HG02870 (cell line): ENCODE data around the gene GTF2F1.
A peak's percentile ranks its signal among the peaks of the same experiment; 100 is the strongest.
"Not testable (repeated sequence)": the region's sequence is repeated elsewhere in the genome, so short reads cannot be mapped to it uniquely, and the experiment has no call there.

Source experiments
- ATAC-seq: cut with Tn5 transposase; IDR thresholded peaks from one replicate; pipeline ENCODE4 v1.9.1; 2021; ENCODE audit warnings: mild to moderate bottlenecking, moderate library complexity; ENCODE audit not compliant: unreplicated experiment

The GTF2F1 gene

DNA sequence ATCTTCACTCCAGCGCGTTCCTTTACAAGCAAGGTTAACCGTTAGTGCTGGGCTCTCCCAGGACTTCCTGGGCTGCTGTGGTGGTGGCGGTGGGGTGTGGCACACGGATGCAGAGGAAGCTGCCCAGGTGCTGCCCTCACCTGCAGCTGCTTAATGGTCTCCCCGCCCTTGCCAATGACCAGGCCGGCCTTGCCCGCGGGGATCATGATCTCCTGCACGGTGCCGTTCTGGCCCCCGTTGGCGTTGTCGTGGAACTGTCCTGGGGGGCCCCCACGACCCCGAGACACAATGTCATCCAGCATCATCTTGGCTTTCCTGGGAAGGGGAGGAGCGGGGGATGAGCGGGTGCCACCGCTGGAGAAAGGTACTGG is 25.6 kb upstream of the GTF2F1 start:
- no peak for ATAC-seq

DNA sequence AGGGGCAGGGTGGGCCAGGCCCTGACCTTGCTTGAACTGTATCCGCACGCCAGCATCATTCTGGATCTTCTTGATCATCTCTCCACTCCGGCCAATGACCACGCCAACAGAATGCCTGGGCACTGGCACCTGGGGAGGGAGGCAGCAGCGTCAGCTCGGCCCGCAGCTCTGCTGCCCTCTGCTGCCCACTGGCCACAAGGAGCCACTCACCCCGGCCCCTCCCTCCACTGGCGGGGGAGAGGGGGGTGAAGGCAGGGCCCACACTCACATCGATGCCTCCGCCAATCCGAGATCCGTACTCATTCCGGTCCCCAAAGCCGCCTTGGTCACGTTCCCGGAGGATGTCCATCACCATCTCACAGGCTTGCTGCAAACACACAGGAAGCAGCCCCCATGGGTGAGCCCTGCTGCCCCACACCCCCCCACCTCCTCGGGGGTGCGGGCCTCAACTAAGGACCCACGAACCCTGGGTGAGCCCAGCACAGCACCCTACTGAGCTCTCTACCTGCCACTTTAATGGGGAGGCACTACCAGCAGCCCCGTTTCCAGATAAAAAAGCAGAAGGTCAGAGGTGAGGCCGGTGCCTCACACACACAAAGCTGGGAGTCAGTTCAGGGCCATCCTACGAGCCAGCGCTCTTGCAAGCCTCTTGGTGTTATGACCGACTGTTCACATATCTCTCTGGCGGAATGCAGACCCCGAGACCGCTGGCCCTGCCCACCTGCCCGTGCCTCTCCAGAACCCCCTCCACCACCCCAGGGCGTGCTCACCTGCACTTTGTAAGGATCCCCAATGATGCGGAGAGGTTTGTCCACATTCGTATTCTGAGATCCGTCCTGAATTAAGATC is 25.0 kb upstream of the GTF2F1 start:
- ATAC-seq = no peak

DNA sequence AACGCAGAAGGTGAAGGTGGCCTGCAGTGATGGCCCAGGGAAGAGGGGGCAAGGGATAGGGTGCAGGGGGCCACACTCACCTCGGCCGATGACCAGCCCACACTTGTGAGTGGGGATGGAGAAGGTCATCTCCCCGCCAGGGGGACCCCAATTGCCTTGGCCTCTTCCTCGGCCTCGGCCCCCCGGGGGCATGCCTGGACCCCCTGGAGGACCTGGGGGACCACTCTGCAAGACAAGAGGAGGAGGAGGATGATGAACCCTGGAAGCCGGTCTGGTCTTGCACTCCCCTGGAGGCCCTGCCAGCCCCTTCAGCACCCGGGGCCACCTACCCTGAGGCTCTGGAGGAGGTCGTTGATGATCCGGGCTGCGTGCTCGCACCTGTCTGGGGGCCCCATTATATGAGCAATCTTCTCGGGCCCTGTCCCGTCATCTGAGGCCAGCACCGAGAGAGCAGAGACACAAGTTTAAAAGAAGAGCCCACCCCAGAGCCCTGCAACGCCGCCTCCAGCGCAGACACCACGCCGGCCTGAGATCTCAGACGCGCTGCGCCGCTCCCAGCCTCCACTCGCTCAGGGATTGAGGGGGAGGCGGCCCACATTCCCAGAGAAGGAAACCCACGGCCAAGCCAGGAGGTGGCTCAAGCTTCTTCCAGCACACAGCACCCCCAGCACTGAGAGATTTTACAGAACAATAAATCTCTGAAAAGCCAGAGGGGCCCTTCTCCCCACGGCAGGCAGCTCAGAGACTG is 23.9 kb upstream of the GTF2F1 start:
- no peak for ATAC-seq

DNA sequence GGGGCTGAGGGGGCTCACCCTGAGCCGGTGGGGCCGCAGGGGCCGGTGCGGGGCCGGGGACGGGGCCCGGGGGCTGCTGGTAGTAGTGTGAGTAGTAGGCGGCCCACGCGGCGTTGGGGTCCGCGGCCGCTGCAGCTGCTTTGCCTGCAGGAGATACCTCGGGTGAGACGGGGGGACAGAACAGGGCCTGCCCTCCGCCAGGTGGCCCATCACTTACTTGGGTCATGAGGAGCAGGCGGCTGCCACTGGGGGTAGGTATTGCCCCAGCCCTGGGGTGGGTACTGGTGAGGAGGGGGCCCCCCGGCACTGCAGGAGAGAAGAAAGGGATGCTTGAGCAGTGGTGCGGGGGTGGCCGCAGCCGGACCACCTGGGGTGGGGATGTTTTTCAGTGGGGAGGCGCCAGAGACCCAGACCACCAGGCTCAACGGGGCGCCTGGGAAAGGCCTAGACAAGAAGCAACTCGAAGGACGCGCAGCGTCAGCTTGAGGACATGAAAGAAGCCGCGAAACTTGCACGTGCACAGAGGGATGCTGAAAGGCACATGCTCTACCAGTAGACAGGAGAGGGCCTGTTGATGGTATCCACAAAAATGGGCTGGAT is 22.7 kb upstream of the GTF2F1 start:
- ATAC-seq = no peak

DNA sequence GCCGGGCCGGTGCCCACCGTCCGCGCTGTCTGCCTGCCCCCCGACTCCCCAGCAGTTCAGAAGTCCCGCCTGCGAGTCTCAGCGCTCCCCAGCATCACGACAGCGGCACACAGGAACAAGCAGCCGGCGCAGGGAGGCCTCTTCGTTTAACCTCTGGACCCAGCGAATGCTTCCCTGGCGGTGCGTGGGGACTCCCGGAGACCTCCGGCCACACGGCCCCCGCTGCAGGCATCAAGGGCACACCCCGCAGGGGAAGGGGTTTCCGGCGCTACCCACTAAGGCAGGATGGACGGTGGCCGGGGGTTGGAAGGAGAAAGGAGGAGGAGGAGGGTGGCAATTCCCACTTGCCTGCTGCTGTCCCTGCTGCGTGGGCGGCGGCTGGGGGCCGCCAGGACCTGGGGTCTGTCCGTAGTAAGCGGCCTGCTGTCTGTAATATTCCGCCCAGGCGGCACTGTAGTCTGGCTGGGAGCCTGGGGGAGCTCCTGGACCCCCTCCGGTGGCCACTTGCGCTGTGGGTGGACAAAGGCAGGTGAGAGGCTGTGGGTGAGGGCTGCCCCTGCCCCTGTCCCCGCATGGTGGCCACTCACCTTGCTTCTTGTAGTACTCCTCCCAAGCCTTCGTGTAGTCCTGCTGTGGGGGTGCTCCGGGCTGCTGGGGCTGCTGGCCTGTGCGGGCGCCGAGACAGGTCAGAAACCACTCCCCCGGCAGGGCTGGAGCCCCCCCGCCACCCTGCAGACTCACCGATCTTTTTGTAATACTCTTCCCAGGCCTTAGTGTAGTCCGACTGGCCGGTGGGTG is 22.0 kb upstream of the GTF2F1 start:
- no peak for ATAC-seq

DNA sequence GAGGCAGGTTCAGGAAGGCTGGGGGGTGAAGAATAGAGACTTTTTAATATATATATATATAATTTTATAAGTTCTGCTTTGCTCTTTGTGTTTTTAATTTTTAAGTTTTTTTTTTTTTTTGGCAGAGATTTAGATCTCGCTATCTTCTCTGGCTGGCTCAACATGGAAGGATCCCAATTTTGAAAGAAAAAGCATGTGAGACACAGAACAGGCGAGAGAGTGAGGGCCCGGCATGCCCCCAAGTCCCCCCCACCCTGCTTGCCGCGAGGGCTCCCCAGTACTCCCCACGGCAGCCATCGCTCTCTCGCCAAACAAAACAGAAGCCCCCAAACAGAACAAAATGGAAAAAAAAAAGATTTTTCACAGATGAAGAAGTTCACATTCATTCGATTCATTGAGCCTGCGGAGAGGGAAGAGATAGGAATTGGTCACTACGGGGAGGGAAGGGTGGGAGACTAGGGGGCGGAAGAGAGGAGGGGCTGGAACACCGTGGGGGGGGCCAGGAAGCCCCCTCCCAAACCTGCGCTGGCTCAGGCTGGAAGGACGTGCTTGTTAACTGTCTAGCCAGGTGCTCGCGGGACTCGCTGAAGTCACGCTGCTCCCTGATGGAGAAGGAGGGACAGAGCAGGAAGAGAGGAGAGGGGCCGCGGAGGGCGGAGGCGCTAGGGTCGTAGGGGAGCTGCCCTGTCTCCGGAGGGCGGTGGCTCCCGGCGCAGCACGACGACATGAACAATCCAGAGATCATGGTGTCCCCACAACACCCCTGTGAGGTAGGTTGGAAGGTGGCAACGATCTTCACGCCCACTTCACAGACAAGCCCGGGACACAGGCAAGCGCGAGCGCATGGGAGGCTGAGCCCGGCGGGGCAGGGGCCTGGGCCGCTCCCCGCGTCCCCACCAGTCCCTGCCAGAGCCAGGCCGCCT is 21.0 kb upstream of the GTF2F1 start:
- no peak for ATAC-seq

DNA sequence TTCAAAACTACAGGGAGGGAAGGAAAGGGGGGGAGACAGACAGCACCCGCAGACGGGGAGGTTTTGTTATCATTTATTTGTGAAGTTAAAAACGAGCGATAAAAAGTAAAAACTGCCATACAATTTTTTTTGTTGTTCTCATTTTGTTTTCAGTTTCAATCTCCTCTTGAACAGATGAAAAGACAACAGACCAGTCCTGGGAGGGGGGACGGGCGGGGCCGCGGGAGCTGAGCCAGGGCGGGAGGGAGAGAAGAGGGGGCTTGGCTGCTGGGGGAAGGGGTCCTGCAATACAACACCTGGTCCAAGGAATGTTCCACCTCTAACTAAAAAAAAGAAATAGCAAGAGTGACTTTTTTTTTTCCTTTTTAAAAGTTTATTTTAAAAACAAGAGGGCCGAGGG is 20.3 kb upstream of the GTF2F1 start:
- no peak for ATAC-seq

DNA sequence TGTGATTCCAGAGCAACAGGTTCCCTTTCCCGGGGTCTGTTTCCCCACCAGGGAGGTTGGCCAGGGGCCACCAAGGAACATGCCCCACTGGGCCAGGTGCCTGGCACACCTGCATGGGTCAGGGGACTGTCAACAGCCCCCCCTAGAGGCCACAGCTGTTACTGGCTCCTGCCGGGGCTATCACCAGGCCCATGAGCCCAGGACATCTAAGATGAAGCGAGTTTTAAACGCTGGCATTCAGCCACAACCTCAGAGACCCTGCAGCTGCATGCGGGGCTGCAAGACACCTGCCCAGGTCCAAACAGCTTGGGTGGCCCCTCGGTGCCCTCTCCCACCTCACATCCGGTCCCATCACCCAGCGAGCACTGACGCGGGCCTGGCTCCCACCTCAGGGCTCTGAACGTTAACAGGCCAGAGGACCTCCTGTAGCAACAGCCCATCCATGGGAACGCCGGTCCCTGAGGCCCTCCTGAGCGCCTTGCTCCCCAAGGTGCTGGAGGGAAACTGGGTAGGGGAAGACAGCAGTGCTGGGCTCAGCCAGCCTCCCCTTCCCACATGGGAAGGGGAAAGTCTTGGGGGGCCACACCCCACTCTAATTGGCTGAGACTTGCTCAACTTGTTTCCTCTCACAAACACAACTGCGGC is 19.6 kb upstream of the GTF2F1 start:
- no peak for ATAC-seq

DNA sequence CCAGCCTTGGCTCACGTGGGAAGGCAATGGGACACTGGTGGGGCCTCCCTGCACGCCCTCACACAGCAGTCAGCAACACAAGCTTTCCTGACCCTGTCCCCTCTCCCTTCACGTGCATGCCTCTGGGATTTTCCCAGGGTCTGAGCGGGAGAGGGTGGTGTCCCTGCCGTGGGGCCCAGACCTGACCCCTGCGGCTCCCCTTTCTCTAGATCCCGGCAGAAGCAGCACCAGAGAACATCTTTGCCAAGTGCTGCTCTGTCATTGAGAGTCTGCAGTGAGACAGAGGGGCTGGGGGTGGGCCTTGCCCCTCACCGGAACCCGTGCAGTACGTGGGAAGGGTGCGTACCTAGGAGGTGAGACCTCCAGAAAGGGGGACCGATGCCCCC is 19.1 kb upstream of the GTF2F1 start:
- no peak for ATAC-seq

DNA sequence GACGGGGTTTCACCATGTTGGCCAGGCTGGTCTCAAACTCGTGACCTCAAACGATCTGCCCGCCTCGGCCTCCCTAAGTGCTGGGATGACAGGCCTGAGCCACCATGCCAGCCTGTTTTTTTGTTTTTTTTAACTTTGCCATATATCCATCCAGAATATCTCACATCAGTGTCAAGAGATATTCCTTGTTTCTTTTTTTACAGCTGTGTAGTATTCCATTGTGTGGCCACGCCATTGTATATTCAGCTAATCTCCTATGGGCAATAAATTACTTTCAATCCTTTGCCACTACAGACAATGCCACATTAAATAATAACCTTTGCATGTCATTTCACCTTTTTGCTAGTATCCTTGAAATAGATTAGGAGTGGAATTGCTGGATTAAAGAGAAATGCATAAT is 16.4 kb upstream of the GTF2F1 start:
- ATAC-seq = no peak

DNA sequence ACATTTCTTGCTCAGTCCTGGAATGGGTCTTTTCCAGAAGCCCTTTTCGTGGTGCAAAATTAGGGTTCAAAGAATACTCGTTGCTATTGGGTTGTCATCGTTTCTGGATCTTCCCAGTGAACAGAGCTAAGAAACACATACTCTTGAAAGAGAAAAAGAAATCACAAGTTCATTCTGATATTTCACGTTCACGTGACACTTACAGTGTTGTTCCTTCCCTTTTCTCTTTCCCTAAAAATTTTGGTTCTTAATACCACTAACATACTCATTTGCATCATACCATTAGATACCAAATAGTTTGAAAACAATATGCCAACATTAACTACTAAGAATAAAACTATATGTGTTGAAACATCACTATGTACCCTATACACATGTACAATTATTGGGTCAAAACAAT is 13.4 kb upstream of the GTF2F1 start:
- ATAC-seq = no peak

DNA sequence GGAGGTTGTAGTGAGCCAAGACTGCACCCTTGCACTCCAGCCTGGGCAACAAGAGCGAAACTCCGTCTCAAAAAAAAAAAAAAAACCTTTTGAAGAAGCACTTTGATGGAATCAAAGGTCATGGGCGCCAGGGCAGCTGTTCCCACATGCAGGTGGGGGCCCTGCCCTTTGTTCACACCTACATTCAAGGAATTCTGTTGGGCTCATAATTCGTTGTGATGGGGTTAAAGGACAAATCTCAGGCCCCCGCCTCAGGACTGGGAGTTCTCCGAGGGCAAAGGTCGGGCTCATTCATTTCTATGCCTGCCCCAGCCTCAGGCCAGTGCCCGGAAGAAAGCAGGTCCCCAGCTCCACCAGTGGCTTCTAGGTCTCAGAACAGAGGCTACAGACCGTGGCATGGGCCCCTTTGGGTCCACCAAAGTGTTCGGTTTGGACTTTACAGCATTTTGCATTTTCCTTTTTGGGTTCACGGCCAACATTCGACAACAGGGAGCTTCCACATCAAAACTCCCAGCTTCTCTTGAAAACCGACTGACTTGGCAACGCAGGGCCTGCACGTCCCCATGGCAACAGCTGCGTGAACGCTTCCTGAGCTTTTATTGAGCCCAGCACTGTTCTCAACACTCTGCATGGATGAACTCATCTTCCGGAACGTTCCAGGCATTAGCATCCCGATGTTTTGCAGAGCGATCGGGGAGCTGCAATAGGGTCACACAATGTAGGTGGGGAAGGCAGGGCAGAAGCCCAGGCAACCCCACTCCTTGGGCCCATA is 10.1 kb upstream of the GTF2F1 start:
- no peak for ATAC-seq

DNA sequence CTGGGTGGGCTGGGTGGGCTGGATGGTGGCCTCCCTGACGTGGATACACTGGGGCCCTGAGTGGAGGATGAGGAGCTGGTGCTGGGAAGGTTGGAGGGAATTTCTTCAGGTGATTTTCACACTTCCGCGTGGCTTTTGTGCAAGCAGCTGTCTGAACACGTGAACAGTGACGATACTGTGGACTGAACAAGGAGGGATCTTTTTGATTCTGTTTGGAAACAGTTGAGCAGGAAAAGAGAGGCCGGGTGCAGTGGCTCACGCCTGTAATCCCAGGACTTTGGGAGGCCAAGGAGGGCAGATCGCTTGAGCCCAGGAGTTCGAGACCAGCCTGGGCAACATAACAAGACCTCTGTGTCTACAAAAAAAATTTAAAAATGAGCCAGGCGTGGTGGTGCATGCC is 9.1 kb upstream of the GTF2F1 start:
- ATAC-seq = no peak

DNA sequence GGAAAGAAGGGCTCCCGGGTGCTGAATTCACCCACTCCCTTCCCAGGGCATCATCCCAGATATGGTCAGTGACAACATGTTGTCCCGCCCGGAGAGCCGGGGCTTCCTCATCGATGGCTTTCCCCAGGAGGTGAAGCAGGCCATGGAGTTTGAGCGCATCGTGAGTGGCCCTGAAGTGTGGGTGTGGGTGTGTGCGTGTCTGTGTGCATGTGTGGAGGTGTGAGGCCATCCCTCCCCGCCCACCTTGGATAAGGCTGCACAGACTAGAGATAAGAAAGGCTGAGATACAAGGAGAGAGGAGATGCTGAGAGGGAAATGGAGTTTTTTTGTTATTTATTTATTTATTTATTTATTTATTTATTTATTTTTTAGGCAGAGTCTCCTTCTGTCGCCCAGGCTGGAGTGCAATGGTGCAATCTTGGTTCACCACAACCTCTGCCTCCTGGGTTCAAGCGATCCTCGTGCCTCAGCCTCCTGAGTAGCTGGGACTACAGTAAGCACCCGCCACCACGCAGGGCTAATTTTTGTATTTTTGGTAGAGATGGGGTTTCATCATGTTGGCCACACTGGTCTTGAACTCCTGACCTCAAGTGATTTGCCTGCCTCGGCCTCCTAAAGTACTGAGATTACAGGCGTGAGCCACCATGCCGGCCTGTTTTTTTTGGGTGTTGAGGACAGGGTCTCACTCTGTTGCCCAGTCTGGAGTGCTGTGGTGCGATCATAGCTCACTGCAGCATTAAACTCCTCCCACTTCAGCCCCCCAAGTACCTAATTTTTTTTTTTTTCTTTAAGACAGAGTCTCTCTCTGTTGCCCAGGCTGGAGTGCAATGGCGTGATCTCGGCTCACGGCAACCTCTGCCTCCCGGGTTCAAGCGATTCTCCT is 7.3 kb upstream of the GTF2F1 start:
- not testable (repeated sequence) for ATAC-seq

DNA sequence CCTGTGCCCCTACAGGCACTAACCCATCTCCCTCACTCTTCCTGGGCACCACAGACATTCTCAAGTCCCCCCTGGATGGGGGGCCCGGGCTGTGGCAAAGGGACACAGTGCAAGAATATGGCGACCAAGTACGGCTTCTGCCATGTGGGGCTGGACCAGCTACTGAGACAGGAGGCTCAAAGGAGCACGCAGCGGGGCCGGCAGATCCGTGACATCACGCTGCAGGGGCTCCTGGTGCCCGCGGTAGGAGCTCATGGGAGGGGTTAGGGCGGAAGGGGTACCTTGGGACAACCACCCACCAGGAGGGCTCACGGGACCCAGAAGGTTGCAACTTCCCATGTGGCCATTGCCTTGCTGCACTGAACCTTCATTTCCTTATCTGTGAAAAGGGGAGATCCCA is 3.3 kb upstream of the GTF2F1 start:
- ATAC-seq = no peak

DNA sequence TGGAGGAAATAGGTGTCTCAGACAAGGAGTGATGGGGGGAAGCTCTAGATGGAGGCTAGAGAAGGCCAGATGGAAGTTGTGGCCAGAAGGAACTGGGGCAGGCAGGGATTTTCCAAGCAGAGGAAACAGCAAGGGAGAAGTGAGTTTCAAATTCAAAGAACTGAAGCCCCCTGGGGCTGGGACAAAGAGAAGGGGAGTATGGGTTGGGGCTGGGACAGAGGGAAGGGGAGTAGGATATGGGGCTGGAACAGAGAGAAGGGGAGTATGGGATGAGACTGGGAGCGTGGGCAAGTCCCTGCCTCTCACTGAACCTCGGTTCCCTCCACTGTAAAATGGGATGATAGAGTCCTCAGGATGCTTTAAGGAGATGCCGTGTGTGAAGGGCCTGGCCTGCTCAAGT is 1.9 kb upstream of the GTF2F1 start:
- no peak for ATAC-seq

DNA sequence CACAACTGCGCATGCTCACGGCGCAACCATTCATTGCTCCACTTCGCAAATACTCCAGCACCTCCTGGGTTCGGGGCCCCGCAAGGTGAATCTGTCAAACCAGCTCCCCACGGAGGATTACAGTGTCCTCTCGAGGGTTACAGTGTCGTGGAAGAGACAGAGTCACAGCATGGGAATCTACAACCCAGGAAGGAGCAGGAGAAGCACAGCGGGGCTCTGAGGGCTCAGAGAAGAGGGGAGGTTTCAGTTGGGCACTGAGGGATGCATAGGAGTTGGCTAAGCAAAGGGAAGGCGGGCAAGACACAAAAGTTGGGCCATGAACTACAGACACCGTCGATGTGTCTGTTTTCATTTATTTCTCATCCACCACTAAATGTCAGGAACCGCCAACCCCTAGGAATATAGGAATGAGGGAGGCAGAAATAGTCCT is 1.0 kb upstream of the GTF2F1 start:
- ATAC-seq = peak; percentile 28
